Panc1 (cell line): ENCODE data around the gene FYB2. TPM values are rescaled to one million over a fixed set of nuclear protein-coding genes. Genes with fewer than 3 reads are reported as not detected.

ENCODE experiments used
- total RNA-seq: library from RNA; stranded (reverse); gene quantifications from one replicate; pipeline ENCODE4 v1.2.1, GENCODE V29; 2021; ENCODE audit not compliant: unreplicated experiment

FYB2 gene
- total RNA-seq, 1 experiment from 2014 or later: 0.49 TPM

Other genes starting within 250 kb of the FYB2 start
- 8.2 TPM for gene PLPP3, start 239.8 kb downstream of the FYB2 start, total RNA-seq
- 11.1 TPM for gene PRKAA2, start 174.1 kb downstream of the FYB2 start, total RNA-seq
- gene C8A, start 35.4 kb upstream of the FYB2 start, total RNA-seq: not detected
- not detected for gene C8B, start 146.6 kb upstream of the FYB2 start, total RNA-seq